ENCODE results near the gene DCTN4. TPM values are rescaled to one million over a fixed set of nuclear protein-coding genes. Genes with fewer than 3 reads are reported as not detected.

The DCTN4 gene
- total and polyA plus RNA-seq, 2 of the 8 experiments (the other 6 are each of a cell fraction or from before 2014, with no cell fraction given): 20.5 to 42.7 TPM

- Histone ChIP-seq H2BK20ac (ENCODE audit: low read length) (no peak overlapping the region), H3K14ac (ENCODE audit: insufficient read length) (no peak overlapping the region), H2BK5ac (ENCODE audit: low read depth, low read length) (no peak overlapping the region), H2AK5ac (ENCODE audit: low read depth, low read length) (no peak overlapping the region), H3K9ac (replicated peaks in 1 of 4; ENCODE audit: extremely low read depth in 1 of 4, low read depth in 3 of 4, low read length in 3 of 4) (no peak overlapping the region), H2BK120ac (replicated peaks; ENCODE audit: low read depth, low read length) (no peak overlapping the region), H3K27me3 (replicated peaks in 1 of 4; ENCODE audit: control insufficient read depth in 3 of 4, extremely low read depth in 1 of 4, insufficient read depth in 3 of 4, low read length in 3 of 4) (no peaks in the 10 kb centered on the region), H3K36me3 (ENCODE audit: control insufficient read depth in 2 of 4, insufficient read depth in 4 of 4, low read length in 3 of 4) (peaks cover 4 to 51% (median 23%) of the 10 kb centered on the region in 4 experiments; a peak in 7 of 8 replicates), H3K23ac (ENCODE audit: insufficient read length) (no peak overlapping the region), H3K79me2 (ENCODE audit: control insufficient read depth in 1 of 2, insufficient read depth in 2 of 2, low read length in 2 of 2) (peaks cover 4 to 33% of the 10 kb centered on the region in 2 experiments; a peak in 3 of 4 replicates), H4K8ac (ENCODE audit: extremely low read depth, insufficient read depth, low read length) (no peak overlapping the region), H3K4me3 (ENCODE audit: extremely low read depth in 1 of 4, insufficient read depth in 2 of 4, low read depth in 3 of 4, low read length in 4 of 4) (no peak overlapping the region), H3K23me2 (ENCODE audit: low read depth, low read length) (no peaks in the 10 kb centered on the region), H2BK12ac (ENCODE audit: low read depth, low read length) (no peak overlapping the region), H3K18ac (ENCODE audit: extremely low read depth, low read length) (no peak overlapping the region), H4K91ac (replicated peaks; ENCODE audit: insufficient read length, low read length) (no peak overlapping the region), H3K4me2 (ENCODE audit: insufficient read depth in 1 of 2, low read depth in 2 of 2, low read length in 2 of 2) (no peak overlapping the region), H2BK15ac (ENCODE audit: low read length) (no peak overlapping the region), H3K79me1 (ENCODE audit: low read depth, low read length) (no peaks in the 10 kb centered on the region), H3K4ac (replicated peaks; ENCODE audit: insufficient read length, low read depth, low read length) (no peak overlapping the region), H2AFZ (ENCODE audit: low read length) (no peak overlapping the region), H3K56ac (replicated peaks; ENCODE audit: insufficient read length, low read depth, low read length) (no peak overlapping the region), H4K20me1 (replicated peaks in 1 of 2; ENCODE audit: control insufficient read depth in 1 of 2, insufficient read depth in 2 of 2, low read length in 2 of 2) (no peaks in the 10 kb centered on the region), H3K9me3 (ENCODE audit: insufficient read depth in 2 of 2, low read depth in 1 of 2, low read length in 1 of 2) (no peaks in the 10 kb centered on the region), H4K5ac (ENCODE audit: insufficient read length, low read depth, low read length) (no peak overlapping the region), H3K27ac (ENCODE audit: low read depth, low read length) (no peak overlapping the region), H3K4me1 (replicated peaks in 1 of 4; ENCODE audit: control insufficient read depth in 3 of 4, insufficient read depth in 4 of 4, low read length in 3 of 4) (no peaks in the 10 kb centered on the region; a peak in 1 of 7 replicates)
- TF ChIP-seq MAFK (IDR thresholded peaks at IDR 0.05; ENCODE audit: low read depth, low read length) (no peak), KDM4A (IDR thresholded peaks at IDR 0.05; ENCODE audit: low read depth, low read length, severe bottlenecking) (no peak), CTCF (IDR thresholded peaks at IDR 0.05; ENCODE audit: control extremely low read depth in 1 of 3, insufficient read depth in 1 of 3, low read depth in 1 of 3, low read length in 3 of 3) (no peak), TBP (IDR thresholded peaks at IDR 0.05; ENCODE audit: low read depth, low read length) (no peak), HDAC6 (IDR thresholded peaks at IDR 0.05; ENCODE audit: low read depth, low read length) (no peak), PHF8 (conservative IDR thresholded peaks at IDR 0.05; ENCODE audit: low read depth, low read length) (no peak), SP4 (IDR thresholded peaks at IDR 0.05; ENCODE audit: low read length) (no peak)
- DNase-seq (ENCODE audit: low read depth in 1 of 2, low spot score in 2 of 2): no peak
- WGBS, 2 experiments (ENCODE audit: extremely low coverage in 1 of 2, insufficient coverage in 1 of 2, insufficient read length in 1 of 2, insufficient replicate concordance in 2 of 2, low coverage in 1 of 2, low lambda C conversion rate in 2 of 2, missing lambda C conversion rate in 1 of 2): 96% methylated on average over 5 of the region's 5 CpGs; no CpG with 5 or more reads in 1 of the 2 experiments
- FAIRE-seq: no peak
- CTCF ChIA-PET (ENCODE audit: partially characterized antibody): interaction anchor here (1.0 to 1.6 kb wide), 3 partner anchors 12 to 48 kb away, joined by 3 to 4 read pairs (median 3); no protein-coding TSS in a partner anchor
- POLR2A ChIA-PET (ENCODE audit: partially characterized antibody): interaction anchor here (0.9 to 1.2 kb wide), 2 partner anchors 12 to 18 kb away, joined by 3 to 4 read pairs; no protein-coding TSS in a partner anchor
These were observed 5.4 kb downstream of the DCTN4 start for GRCh38 chr5:150753463-150753862.

Data from H1 (cell line).